ENCODE measurements around the gene PHACTR4. TPM values are rescaled to one million over a fixed set of nuclear protein-coding genes. Genes with fewer than 3 reads are reported as not detected.
A peak's percentile ranks its signal among the peaks of the same experiment; 100 is the strongest.

PHACTR4 gene
- total and polyA plus RNA-seq, 2 of the 8 experiments (the other 6 are each of a cell fraction or from before 2014, with no cell fraction given), result 23.7 to 57.8 TPM

DNA sequence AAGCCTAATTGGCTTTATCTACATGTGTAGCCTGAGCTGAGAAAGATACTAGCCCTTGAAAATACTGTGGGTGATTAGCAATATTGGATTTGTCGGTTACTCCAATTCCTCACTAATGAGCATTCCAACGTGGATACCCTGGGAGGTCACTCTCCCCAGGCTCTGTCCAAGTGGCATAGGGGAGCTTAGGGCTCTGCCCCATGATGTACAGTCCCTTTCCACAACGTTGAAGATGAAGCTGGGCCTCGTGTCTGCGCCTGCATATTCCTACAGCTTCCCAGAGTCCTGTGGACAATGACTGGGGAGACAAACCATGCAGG lies 138.9 kb downstream of the PHACTR4 start:
- Histone ChIP-seq H4K5ac (ENCODE audit: insufficient read length, low read depth, low read length) (peak overlapping the region; percentile 24), H2BK15ac (ENCODE audit: low read length) (no peak overlapping the region), H3K23ac (ENCODE audit: insufficient read length) (no peak overlapping the region), H3K9me3 (ENCODE audit: insufficient read depth in 2 of 2, low read depth in 1 of 2, low read length in 1 of 2) (no peaks in the 10 kb centered on the region), H2AFZ (ENCODE audit: low read length) (no peak overlapping the region), H3K18ac (ENCODE audit: extremely low read depth, low read length) (peak overlapping the region; percentile 88), H2BK120ac (replicated peaks; ENCODE audit: low read depth, low read length) (no peak overlapping the region), H2BK12ac (ENCODE audit: low read depth, low read length) (no peak overlapping the region), H3K14ac (ENCODE audit: insufficient read length) (no peak overlapping the region), H3K27me3 (replicated peaks in 1 of 4; ENCODE audit: control insufficient read depth in 3 of 4, extremely low read depth in 1 of 4, insufficient read depth in 3 of 4, low read length in 3 of 4) (no peaks in the 10 kb centered on the region), H3K79me1 (ENCODE audit: low read depth, low read length) (no peaks in the 10 kb centered on the region), H3K27ac (ENCODE audit: low read depth, low read length) (peak overlapping the region; percentile 95), H3K4me3 (ENCODE audit: extremely low read depth in 1 of 4, insufficient read depth in 2 of 4, low read depth in 3 of 4, low read length in 4 of 4) (peak overlapping the region; percentile 75 to 96 (median 90); a peak in 7 of 8 replicates), H3K79me2 (ENCODE audit: control insufficient read depth in 1 of 2, insufficient read depth in 2 of 2, low read length in 2 of 2) (peaks cover 0 to 24% of the 10 kb centered on the region in 2 experiments; a peak in 2 of 4 replicates), H3K36me3 (ENCODE audit: control insufficient read depth in 2 of 4, insufficient read depth in 4 of 4, low read length in 3 of 4) (peaks cover 41 to 67% (median 45%) of the 10 kb centered on the region in 4 experiments), H2AK5ac (ENCODE audit: low read depth, low read length) (no peak overlapping the region), H3K23me2 (ENCODE audit: low read depth, low read length) (peaks cover 10% of the 10 kb centered on the region), H3K56ac (replicated peaks; ENCODE audit: insufficient read length, low read depth, low read length) (no peak overlapping the region), H4K8ac (ENCODE audit: extremely low read depth, insufficient read depth, low read length) (peak overlapping the region; percentile 90; the same call in 1 of the 2 replicates), H2BK20ac (ENCODE audit: low read length) (no peak overlapping the region), H4K91ac (replicated peaks; ENCODE audit: insufficient read length, low read length) (no peak overlapping the region), H3K4ac (replicated peaks; ENCODE audit: insufficient read length, low read depth, low read length) (no peak overlapping the region), H4K20me1 (replicated peaks in 1 of 2; ENCODE audit: control insufficient read depth in 1 of 2, insufficient read depth in 2 of 2, low read length in 2 of 2) (peaks cover 7% of the 10 kb centered on the region in 2 experiments), H3K9ac (replicated peaks in 1 of 4; ENCODE audit: extremely low read depth in 1 of 4, low read depth in 3 of 4, low read length in 3 of 4) (peak overlapping the region; percentile 78 to 98 (median 92)), H3K4me1 (replicated peaks in 1 of 4; ENCODE audit: control insufficient read depth in 3 of 4, insufficient read depth in 4 of 4, low read length in 3 of 4) (peaks cover 5 to 17% (median 9%) of the 10 kb centered on the region in 4 experiments; a peak in 5 of 7 replicates), H3K4me2 (ENCODE audit: insufficient read depth in 1 of 2, low read depth in 2 of 2, low read length in 2 of 2) (peak overlapping the region; percentile 92 to 94), H2BK5ac (ENCODE audit: low read depth, low read length) (no peak overlapping the region)
- no peak for DNase-seq (ENCODE audit: low read depth in 1 of 2, low spot score in 2 of 2)
- TF ChIP-seq RXRA (IDR thresholded peaks at IDR 0.05; ENCODE audit: insufficient read depth, low read depth, low read length), result no peak
- no peak for TF ChIP-seq KDM4A (IDR thresholded peaks at IDR 0.05; ENCODE audit: low read depth, low read length, severe bottlenecking)
- peak; percentile 0 for TF ChIP-seq TAF7 (optimal IDR thresholded peaks at IDR 0.05; ENCODE audit: borderline replicate concordance, low read depth, low read length)
- TF ChIP-seq POLR2AphosphoS5 (IDR thresholded peaks at IDR 0.05; ENCODE audit: low read depth, low read length), result peak; percentile 94
- no peak for TF ChIP-seq SIRT6 (IDR thresholded peaks at IDR 0.05; ENCODE audit: low read length)
- TF ChIP-seq NANOG (IDR thresholded peaks at IDR 0.05; ENCODE audit: insufficient read depth, low read depth, low read length, poor library complexity, severe bottlenecking), result no peak
- TF ChIP-seq POLR2A (IDR thresholded peaks at IDR 0.05; ENCODE audit: control extremely low read depth in 1 of 2, low read depth in 2 of 2, low read length in 2 of 2), result peak; percentile 25 to 94
- TF ChIP-seq, protein P1, sequence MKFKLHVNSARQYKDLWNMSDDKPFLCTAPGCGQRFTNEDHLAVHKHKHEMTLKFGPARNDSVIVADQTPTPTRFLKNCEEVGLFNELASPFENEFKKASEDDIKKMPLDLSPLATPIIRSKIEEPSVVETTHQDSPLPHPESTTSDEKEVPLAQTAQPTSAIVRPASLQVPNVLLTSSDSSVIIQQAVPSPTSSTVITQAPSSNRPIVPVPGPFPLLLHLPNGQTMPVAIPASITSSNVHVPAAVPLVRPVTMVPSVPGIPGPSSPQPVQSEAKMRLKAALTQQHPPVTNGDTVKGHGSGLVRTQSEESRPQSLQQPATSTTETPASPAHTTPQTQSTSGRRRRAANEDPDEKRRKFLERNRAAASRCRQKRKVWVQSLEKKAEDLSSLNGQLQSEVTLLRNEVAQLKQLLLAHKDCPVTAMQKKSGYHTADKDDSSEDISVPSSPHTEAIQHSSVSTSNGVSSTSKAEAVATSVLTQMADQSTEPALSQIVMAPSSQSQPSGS (IDR thresholded peaks at IDR 0.05; ENCODE audit: low read length), result no peak
- TF ChIP-seq PHF8 (conservative IDR thresholded peaks at IDR 0.05; ENCODE audit: low read depth, low read length), result no peak
- ChIA-PET CTCF (ENCODE audit: partially characterized antibody) (interaction anchor here (0.9 to 1.1 kb wide), 3 partner anchors 9 to 94 kb away, joined by 3 to 5 read pairs (median 3); no protein-coding TSS in a partner anchor), POLR2A (ENCODE audit: partially characterized antibody) (interaction anchor here (0.5 to 31.3 kb wide), 64 partner anchors 8 to 460 kb away, joined by 3 to 660 read pairs (median 6); partner anchors contain the start of genes ATP5IF1, GMEB1, MED18 and PHACTR4)
- WGBS, 2 experiments (ENCODE audit: extremely low coverage in 1 of 2, insufficient coverage in 1 of 2, insufficient read length in 1 of 2, insufficient replicate concordance in 2 of 2, low coverage in 1 of 2, low lambda C conversion rate in 2 of 2, missing lambda C conversion rate in 1 of 2), result 64% methylated on average over 5 of the region's 5 CpGs; no CpG with 5 or more reads in 1 of the 2 experiments
- FAIRE-seq, result no peak

Data from H1 (cell line).